ENCODE measurements around the gene SLC12A7. TPM values are rescaled to one million over a fixed set of nuclear protein-coding genes. Genes with fewer than 3 reads are reported as not detected.

SLC12A7 gene
- total RNA-seq, 2 experiments from 2014 or later, result 31.5 to 37.5 TPM

GRCh38 chr5:1115123-1115815 is 3.4 kb upstream of the SLC12A7 start:
- peaks cover 5% of the 10 kb centered on the region for H3K27me3 Mint-ChIP-seq
- no peaks in the 10 kb centered on the region for H3K36me3 Mint-ChIP-seq
- DNase-seq, result no peak
- POLR2A ChIA-PET, result no interaction called here
- H3K4me1 Mint-ChIP-seq, result peaks cover 3% of the 10 kb centered on the region
- H3K9me3 Mint-ChIP-seq, result no peaks in the 10 kb centered on the region
- H3K27ac Mint-ChIP-seq, result no peak overlapping the region
- H3K4me3 Mint-ChIP-seq, result no peak overlapping the region
- no peak for ATAC-seq (ENCODE audit: low read depth)

- no peaks in the 10 kb centered on the region for H3K9me3 Mint-ChIP-seq
- peaks cover 5% of the 10 kb centered on the region for H3K27me3 Mint-ChIP-seq
- no peak for ATAC-seq (ENCODE audit: low read depth)
- no peak overlapping the region for H3K27ac Mint-ChIP-seq
- no peak for DNase-seq
- H3K4me1 Mint-ChIP-seq, result peaks cover 7% of the 10 kb centered on the region
- H3K4me3 Mint-ChIP-seq, result no peak overlapping the region
- H3K36me3 Mint-ChIP-seq, result no peaks in the 10 kb centered on the region
- POLR2A ChIA-PET, result interaction anchor here (0.6 to 1.4 kb wide), 2 partner anchors 137 to 221 kb away, joined by 4 to 5 read pairs; partner anchors contain the start of genes BRD9 and TRIP13
Observed at GRCh38 chr5:1113805-1114586, 2.1 kb upstream of the SLC12A7 start.

DNA sequence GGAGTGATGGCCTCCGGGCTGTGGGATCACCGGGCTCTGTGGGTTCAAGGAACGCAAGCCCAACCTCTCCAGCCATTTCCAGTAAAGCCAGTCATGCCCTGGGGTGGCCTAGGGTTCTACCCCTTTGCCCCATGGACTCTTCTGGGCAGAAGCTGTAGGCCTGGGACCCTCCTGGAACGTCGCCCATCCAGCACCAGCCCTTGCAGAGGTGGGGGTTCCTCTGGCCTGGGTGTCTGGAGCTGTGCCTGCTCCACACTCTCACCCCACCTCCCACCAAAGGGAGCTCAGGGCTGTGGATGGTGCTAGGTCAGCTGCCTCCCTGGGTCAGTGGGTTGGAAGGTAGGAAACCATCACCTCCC is 1.4 kb upstream of the SLC12A7 start:
- no peak for ATAC-seq (ENCODE audit: low read depth)
- no peak for DNase-seq
- Mint-ChIP-seq H3K27me3 (peaks cover 5% of the 10 kb centered on the region), H3K36me3 (no peaks in the 10 kb centered on the region), H3K27ac (no peak overlapping the region), H3K4me3 (no peak overlapping the region), H3K4me1 (peaks cover 10% of the 10 kb centered on the region), H3K9me3 (no peaks in the 10 kb centered on the region)
- POLR2A ChIA-PET, result interaction anchor here (1.4 kb wide), 1 partner anchor 221 kb away, joined by 4 read pairs; the partner anchor contains the start of genes BRD9 and TRIP13

DNA sequence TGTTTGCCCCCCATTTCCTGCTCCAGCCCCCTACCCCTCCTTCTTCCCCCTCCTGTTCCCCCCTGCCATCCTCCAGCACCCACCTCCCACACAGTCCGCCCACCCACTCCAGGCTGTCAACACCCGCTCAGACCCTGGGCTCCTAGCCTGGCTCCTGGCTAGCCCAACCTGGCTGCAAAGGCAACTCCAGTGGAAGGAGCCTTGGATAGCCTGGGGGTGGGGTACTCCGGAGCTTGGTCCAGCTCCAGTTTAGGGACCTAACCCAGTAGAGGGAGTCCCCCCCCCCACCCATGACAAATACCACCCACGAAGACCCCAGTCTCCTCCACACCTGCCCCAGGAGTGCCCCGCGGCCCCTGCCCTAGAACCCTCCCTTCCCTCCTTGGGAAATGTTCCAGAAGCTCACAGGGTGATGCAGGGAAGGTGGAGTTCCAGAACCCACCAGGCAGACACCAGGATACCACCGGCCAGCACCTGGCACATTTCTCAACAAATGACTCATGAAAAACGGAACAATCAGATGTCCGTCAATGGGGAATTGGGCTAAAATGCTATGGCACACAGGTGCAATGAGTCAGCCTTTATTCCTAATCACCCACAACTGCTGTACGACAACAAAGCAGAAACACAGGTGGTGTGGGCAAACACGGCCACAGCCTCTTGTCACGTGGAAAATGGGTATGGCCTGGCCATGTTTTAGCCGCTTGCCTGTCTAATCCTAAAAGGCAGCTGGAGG is 901 bp upstream of the SLC12A7 start:
- peak overlapping the region; percentile 63 for H3K4me3 Mint-ChIP-seq
- H3K36me3 Mint-ChIP-seq, result no peaks in the 10 kb centered on the region
- ATAC-seq (ENCODE audit: low read depth) (no peak), DNase-seq (no peak)
- peaks cover 12% of the 10 kb centered on the region for H3K4me1 Mint-ChIP-seq
- H3K9me3 Mint-ChIP-seq, result no peaks in the 10 kb centered on the region
- H3K27ac Mint-ChIP-seq, result no peak overlapping the region
- POLR2A ChIA-PET, result interaction anchor here (1.4 kb wide), 1 partner anchor 220 kb away, joined by 4 read pairs; the partner anchor contains the start of genes BRD9 and TRIP13
- peaks cover 1% of the 10 kb centered on the region for H3K27me3 Mint-ChIP-seq

GRCh38 chr5:1111241-1111726 is 579 bp downstream of the SLC12A7 start:
- Mint-ChIP-seq H3K4me3 (peak overlapping the region; percentile 82), H3K27ac (peak overlapping the region; percentile 80), H3K27me3 (no peaks in the 10 kb centered on the region), H3K36me3 (no peaks in the 10 kb centered on the region), H3K4me1 (peaks cover 25% of the 10 kb centered on the region), H3K9me3 (no peaks in the 10 kb centered on the region)
- POLR2A ChIA-PET, result no interaction called here
- ATAC-seq (ENCODE audit: low read depth) (peak; percentile 27), DNase-seq (peak; percentile 56)

DNA sequence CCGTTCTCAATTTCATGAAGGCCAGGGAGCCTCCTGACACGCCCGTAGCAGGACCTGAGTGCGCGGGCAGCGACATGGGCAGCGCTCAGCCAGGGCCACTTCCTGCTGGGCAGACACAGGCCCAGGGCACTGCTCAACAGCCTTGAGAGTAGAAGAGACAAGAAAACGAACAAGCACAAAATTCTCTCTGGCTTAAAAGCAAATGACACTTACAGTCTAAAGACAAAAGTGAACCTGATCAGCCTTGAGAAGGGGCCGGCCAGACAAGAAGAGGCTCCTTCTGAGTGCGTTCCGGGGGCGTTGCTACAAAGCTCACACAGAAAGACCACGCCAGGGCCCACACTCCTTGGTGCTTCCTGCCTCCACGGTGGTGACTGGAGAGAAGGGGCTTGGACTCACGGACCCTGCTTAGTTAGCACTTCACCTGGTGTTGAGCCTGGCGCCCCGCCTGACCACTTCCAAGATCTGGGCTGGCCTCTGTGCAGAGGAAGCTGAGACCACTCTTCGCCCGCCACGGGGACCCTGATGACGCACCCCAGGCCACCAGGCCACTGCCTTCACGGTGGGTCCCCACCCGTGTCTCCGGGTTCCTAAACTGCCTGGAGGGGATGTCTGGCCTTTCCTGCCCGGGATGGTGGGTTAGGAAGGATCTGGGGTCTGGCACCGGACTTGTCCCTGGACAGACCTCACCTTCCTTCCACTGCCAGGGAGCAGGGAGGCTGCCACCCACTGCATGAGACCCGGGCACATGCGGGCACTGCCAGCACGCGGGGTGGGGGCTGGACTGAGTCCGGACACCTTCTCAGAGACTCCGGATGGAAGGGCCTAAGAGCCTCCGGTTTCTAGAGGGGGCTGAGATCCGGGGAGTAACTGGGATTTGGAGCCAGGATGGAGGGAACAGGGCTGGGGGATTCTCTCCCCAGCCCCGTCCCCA is 1.3 kb downstream of the SLC12A7 start:
- peak overlapping the region; percentile 80 for H3K27ac Mint-ChIP-seq
- H3K4me1 Mint-ChIP-seq, result peaks cover 31% of the 10 kb centered on the region
- DNase-seq (no peak), ATAC-seq (ENCODE audit: low read depth) (no peak)
- no peaks in the 10 kb centered on the region for H3K27me3 Mint-ChIP-seq
- peak overlapping the region; percentile 82 for H3K4me3 Mint-ChIP-seq
- no peaks in the 10 kb centered on the region for H3K36me3 Mint-ChIP-seq
- POLR2A ChIA-PET, result no interaction called here
- no peaks in the 10 kb centered on the region for H3K9me3 Mint-ChIP-seq

DNA sequence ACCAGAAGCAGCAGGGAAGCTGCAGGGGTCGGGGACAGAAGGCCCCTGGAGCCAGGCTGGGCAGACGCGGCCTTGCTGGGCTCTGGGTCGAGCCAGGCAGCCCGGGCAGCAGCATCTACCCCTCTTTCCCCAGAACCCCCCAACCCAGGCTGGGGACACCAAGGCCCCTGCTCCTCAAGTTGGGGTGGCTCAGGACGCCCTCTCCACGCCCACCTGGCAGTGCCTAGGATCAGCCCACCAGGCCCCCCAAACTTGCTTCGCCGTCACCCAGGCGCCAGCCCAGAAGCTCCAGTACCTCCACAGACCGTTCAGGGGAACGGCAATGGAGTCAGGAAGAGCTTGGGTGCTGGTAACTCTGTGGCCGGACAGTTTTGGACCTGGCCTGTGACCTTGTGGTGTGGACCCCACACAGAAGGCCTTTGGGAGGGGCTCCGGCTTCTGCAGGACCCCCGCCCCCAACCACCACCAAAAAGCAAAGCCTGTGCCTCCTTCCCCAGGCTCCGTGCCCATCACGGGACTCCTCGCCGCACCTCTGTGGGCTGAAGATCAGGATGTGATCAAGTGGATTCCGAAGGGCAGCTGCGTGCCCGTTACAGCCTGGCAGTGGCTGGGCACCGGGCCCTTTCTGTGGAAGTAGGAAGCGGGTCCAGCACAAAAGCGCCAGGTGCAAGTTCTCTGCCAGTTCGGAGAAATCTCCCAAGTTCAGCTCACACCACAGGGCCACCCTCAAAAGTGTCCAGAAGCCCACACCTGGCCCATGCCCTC is 2.1 kb downstream of the SLC12A7 start:
- ATAC-seq (ENCODE audit: low read depth), result no peak
- Mint-ChIP-seq H3K4me3 (peak overlapping the region; percentile 82), H3K27ac (peak overlapping the region; percentile 80), H3K36me3 (no peaks in the 10 kb centered on the region), H3K4me1 (peaks cover 34% of the 10 kb centered on the region), H3K9me3 (no peaks in the 10 kb centered on the region), H3K27me3 (no peaks in the 10 kb centered on the region)
- POLR2A ChIA-PET, result no interaction called here
- DNase-seq, result no peak

- H3K36me3 Mint-ChIP-seq, result no peaks in the 10 kb centered on the region
- no peak overlapping the region for H3K27ac Mint-ChIP-seq
- DNase-seq (no peak), ATAC-seq (ENCODE audit: low read depth) (no peak)
- no peaks in the 10 kb centered on the region for H3K27me3 Mint-ChIP-seq
- no peaks in the 10 kb centered on the region for H3K9me3 Mint-ChIP-seq
- H3K4me1 Mint-ChIP-seq, result peaks cover 39% of the 10 kb centered on the region
- POLR2A ChIA-PET, result no interaction called here
- H3K4me3 Mint-ChIP-seq, result no peak overlapping the region
Observed at GRCh38 chr5:1108865-1109174, 3.0 kb downstream of the SLC12A7 start.

DNA sequence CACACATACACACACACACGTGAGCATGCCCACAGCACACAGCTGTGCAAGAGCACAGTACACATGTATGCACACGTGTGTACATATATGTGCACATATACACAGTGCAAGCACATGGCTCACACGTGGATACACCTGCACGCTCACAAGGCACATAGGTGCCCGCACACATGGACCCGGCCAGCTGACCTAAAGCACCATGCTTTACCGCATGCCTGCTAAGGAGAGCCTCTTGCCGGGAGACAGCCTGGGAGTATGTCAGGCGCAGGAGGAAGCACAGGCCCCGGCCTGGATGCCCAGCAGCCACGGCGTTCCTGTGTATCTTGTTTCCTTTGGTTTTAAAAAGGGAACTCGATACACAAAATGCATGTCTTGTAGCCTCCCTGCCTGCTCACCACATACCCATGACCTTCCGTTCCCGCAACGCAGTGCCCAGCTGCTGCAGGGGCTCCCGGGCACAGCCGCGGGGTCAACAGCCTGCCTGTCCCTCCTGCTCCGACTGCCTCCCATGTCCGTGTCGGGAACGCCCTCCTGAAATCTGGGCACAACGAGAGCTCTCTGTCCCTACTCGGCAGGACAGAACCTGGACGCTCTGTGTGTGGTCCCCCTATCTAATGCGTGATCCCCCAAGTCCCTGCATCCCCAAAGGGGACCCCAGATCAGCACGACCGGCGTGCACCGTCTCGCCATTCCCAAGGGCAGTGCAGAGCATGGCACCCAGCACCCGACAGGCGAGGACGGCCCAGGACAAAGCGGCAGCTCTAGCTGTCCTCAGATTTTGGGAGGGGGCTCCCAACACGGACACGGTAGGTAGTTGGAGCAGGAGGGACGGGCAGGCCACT is 3.6 kb downstream of the SLC12A7 start:
- POLR2A ChIA-PET, result no interaction called here
- no peaks in the 10 kb centered on the region for H3K9me3 Mint-ChIP-seq
- peaks cover 3% of the 10 kb centered on the region for H3K36me3 Mint-ChIP-seq
- DNase-seq, result no peak
- peak overlapping the region; percentile 60 for H3K4me3 Mint-ChIP-seq
- no peak for ATAC-seq (ENCODE audit: low read depth)
- H3K27ac Mint-ChIP-seq, result peak overlapping the region; percentile 88
- no peaks in the 10 kb centered on the region for H3K27me3 Mint-ChIP-seq
- H3K4me1 Mint-ChIP-seq, result peaks cover 44% of the 10 kb centered on the region

- peak overlapping the region; percentile 60 for H3K4me3 Mint-ChIP-seq
- ATAC-seq (ENCODE audit: low read depth), result no peak
Observed at GRCh38 chr5:1107167-1108022, 4.5 kb downstream of the SLC12A7 start.

More at GRCh38 chr5:1107167-1108022, 4.5 kb downstream of the SLC12A7 start:
- Mint-ChIP-seq H3K4me1 (peaks cover 46% of the 10 kb centered on the region), H3K36me3 (peaks cover 5% of the 10 kb centered on the region), H3K27me3 (no peaks in the 10 kb centered on the region), H3K9me3 (no peaks in the 10 kb centered on the region), H3K27ac (peak overlapping the region; percentile 88)
- no peak for DNase-seq
- POLR2A ChIA-PET, result interaction anchor here (1.3 kb wide), 1 partner anchor 13 kb away, joined by 4 read pairs; no protein-coding TSS in a partner anchor
